HepG2 (cell line): ENCODE data around the gene RUNX2. TPM values are rescaled to one million over a fixed set of nuclear protein-coding genes. Genes with fewer than 3 reads are reported as not detected.

Source experiments
- BHLHE40 ChIP-seq: IDR thresholded peaks from 2 replicates; pipeline ENCODE4 v1.6.1; 2011; ENCODE audit warnings: low read length, improper control_type of control experiment
- CENPX ChIP-seq: sonication (generic); formaldehyde crosslinking; IDR thresholded peaks from 2 replicates; pipeline ENCODE4 v1.9.0; 2021; ENCODE audit warnings: mild to moderate bottlenecking, missing genetic modification reagents, moderate library complexity
- HNF4A ChIP-seq: sonication (generic); formaldehyde crosslinking; IDR thresholded peaks from 2 replicates; pipeline ENCODE4 v1.4.0; 2020; ENCODE audit warnings: missing genetic modification reagents
- HNRNPH1 ChIP-seq: fragments of 200-400 bp; formaldehyde crosslinking; optimal IDR thresholded peaks from 2 replicates; pipeline ENCODE3; 2017; ENCODE audit warnings: mild to moderate bottlenecking, low read depth, low read length
- HOMEZ ChIP-seq: IDR thresholded peaks from 2 replicates; pipeline ENCODE4 v1.6.1; 2016; ENCODE audit warnings: low read depth
- KLF12 ChIP-seq: sonication (generic); formaldehyde crosslinking; IDR thresholded peaks from 2 replicates; pipeline ENCODE4 v1.4.0; 2020; ENCODE audit warnings: missing genetic modification reagents, borderline replicate concordance
- KLF9 ChIP-seq: IDR thresholded peaks from 2 replicates; pipeline ENCODE4 v1.6.1; 2016; ENCODE audit warnings: low read depth
- PITX1 ChIP-seq: sonication (generic); formaldehyde crosslinking; IDR thresholded peaks from 2 replicates; pipeline ENCODE4 v1.5.1; 2020; ENCODE audit warnings: mild to moderate bottlenecking, missing genetic modification reagents
- POGK ChIP-seq: sonication (generic); formaldehyde crosslinking; conservative IDR thresholded peaks from 2 replicates; pipeline ENCODE4 v1.8.0; 2022; ENCODE audit warnings: mild to moderate bottlenecking, moderate library complexity, missing genetic modification reagents
- POLR2AphosphoS2 ChIP-seq: IDR thresholded peaks from 2 replicates; pipeline ENCODE4 v1.6.1; 2011; ENCODE audit warnings: low read depth, low read length, improper control_type of control experiment
- REST ChIP-seq, 2 experiments: IDR thresholded peaks; 2 replicates each; pipeline ENCODE4 v1.6.1; 2011 to 2012; ENCODE audit warnings: low read length in 2 of 2, borderline replicate concordance in 1 of 2, low read depth in 1 of 2, mild to moderate bottlenecking in 1 of 2, moderate library complexity in 1 of 2
- SP140L ChIP-seq: sonication (generic); formaldehyde crosslinking; IDR thresholded peaks from 2 replicates; pipeline ENCODE4 v1.4.0; 2020; ENCODE audit warnings: missing genetic modification reagents, borderline replicate concordance
- TEF ChIP-seq: sonication (generic); formaldehyde crosslinking; IDR thresholded peaks from 2 replicates; pipeline ENCODE4 v1.5.0; 2020; ENCODE audit warnings: missing genetic modification reagents
- TOPORS ChIP-seq: sonication (generic); formaldehyde crosslinking; IDR thresholded peaks from 2 replicates; pipeline ENCODE4 v1.8.0; 2023; ENCODE audit warnings: mild to moderate bottlenecking, missing genetic modification reagents
- ZBTB44 ChIP-seq: sonication (generic); formaldehyde crosslinking; IDR thresholded peaks from 2 replicates; pipeline ENCODE4 v1.4.0; 2020; ENCODE audit warnings: missing genetic modification reagents
- ZFX ChIP-seq: sonication (generic); formaldehyde crosslinking; IDR thresholded peaks from 2 replicates; pipeline ENCODE4 v1.4.0; 2020; ENCODE audit warnings: mild to moderate bottlenecking, low read depth, missing genetic modification reagents, moderate library complexity
- ZMYM2 ChIP-seq: sonication (generic); formaldehyde crosslinking; IDR thresholded peaks from 2 replicates; pipeline ENCODE4 v1.8.0; 2022; ENCODE audit warnings: mild to moderate bottlenecking, missing genetic modification reagents
- ZNF564 ChIP-seq: sonication (generic); formaldehyde crosslinking; IDR thresholded peaks from 2 replicates; pipeline ENCODE4 v1.8.1; 2023; ENCODE audit warnings: mild to moderate bottlenecking, missing genetic modification reagents
- ZNF614 ChIP-seq: IDR thresholded peaks from 2 replicates; pipeline ENCODE4 v1.6.1; 2018; ENCODE audit warnings: missing biosample characterization, missing genetic modification reagents, inconsistent platforms, borderline replicate concordance
- polyA plus RNA-seq, 8 experiments: library from polyadenylated mRNA; depleted of rRNA in 3 of 8; stranded (reverse) in 7 of 8; unstranded in 1 of 8; fragments of >200 nt; fragmentation: Illumina TruSeq in 4 of 8; extraction: Trizol in 4 of 8; gene quantifications; 2 replicates each; pipeline versions ENCODE4 v1.2.1 to v1.2.3, GENCODE V29; 2011 to 2016; ENCODE audit warnings: low read depth in 4 of 8, missing spikeins in 1 of 8, mixed read lengths in 1 of 8; ENCODE audit not compliant: insufficient read depth in 1 of 8
- total RNA-seq, 5 experiments: library from RNA; depleted of rRNA; stranded (reverse); fragments of >200 nt; fragmentation: Illumina TruSeq; extraction: Trizol; gene quantifications; 2 replicates each; pipeline ENCODE4 v1.2.3, GENCODE V29; 2016; ENCODE audit warnings: low read depth in 1 of 5

The RUNX2 gene
- total and polyA plus RNA-seq, 2 of the 13 experiments (the other 11 are each of a cell fraction or from before 2014, with no cell fraction given) = not detected

GRCh38 chr6:45686841-45687569 is 358.9 kb downstream of the RUNX2 start (continued):
- no peak for TF ChIP-seq ZNF614 (CRISPR knock-in tag)
- TF ChIP-seq KLF12 (CRISPR knock-in tag) = no peak
- TF ChIP-seq HNRNPH1 = no peak
- no peak for TF ChIP-seq POLR2AphosphoS2
- TF ChIP-seq ZNF564 (CRISPR knock-in tag) = no peak
- no peak for TF ChIP-seq ZFX (CRISPR knock-in tag)
- no peak for TF ChIP-seq BHLHE40
- TF ChIP-seq PITX1 (CRISPR knock-in tag) = 0 out of 2 replicates have a peak, but pooled peaks have one; percentile 48
- TF ChIP-seq SP140L (CRISPR knock-in tag) = no peak
- TF ChIP-seq ZBTB44 (CRISPR knock-in tag) = no peak
- TF ChIP-seq ZMYM2 = peak; percentile 64; the same call in 1 of the 2 replicates
- no peak for TF ChIP-seq REST (IDR thresholded peaks at IDR 0.05; ENCODE audit: borderline replicate concordance in 1 of 2, low read depth in 1 of 2, low read length in 2 of 2)
- no peak for TF ChIP-seq TEF (CRISPR knock-in tag)
- no peak for TF ChIP-seq KLF9 (CRISPR knock-in tag)
- TF ChIP-seq HNF4A (CRISPR knock-in tag) = peak; percentile 89
- peak; percentile 86 for TF ChIP-seq POGK (CRISPR knock-in tag)
- no peak for TF ChIP-seq TOPORS
- peak; percentile 21; the same call in 1 of the 2 replicates for TF ChIP-seq HOMEZ (CRISPR knock-in tag)
- no peak for TF ChIP-seq CENPX (CRISPR knock-in tag)
